HG02571 (cell line): ENCODE data around the gene DCST1.
A peak's percentile ranks its signal among the peaks of the same experiment; 100 is the strongest.

Experiments
- ATAC-seq: cut with Tn5 transposase; IDR thresholded peaks from one replicate; pipeline ENCODE4 v1.9.1; 2021; ENCODE audit warnings: mild to moderate bottlenecking, moderate library complexity; ENCODE audit not compliant: unreplicated experiment

Gene DCST1

GRCh38 chr1:155051342-155051776 lies 17.7 kb downstream of the DCST1 start:
- no peak for ATAC-seq

DNA sequence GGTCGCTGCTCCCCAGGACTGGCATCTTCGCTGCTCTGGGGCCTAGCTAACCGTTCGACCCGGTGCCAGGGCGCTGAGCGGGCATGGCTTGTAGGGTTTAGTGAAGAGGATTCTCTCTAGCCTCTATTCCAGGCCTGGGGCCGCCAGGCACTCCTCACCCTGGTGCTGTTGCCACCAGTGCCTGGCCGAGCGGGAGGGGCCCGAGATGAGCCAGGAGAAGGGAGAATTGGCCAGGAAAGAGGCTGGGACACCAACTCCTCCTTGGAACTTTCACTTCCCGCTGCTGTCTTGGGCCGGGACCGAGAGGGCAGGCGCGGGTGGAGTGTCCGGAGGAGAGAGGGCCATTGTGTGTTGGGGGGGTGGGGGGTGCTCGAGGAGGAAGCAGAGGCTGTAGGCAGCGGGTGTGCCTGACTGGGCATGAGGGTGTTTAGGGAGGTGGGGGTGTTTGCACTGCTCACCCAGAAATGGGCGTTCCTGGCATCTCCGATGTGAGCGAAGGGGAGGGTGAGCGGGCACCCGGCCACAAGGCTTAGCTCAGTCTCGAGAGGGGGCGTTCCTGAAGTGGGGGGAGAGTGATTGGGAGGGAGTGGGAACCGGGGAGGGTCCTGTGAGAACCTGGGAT lies 18.3 kb downstream of the DCST1 start:
- no peak for ATAC-seq

- ATAC-seq: no peak
These were observed 19.1 kb downstream of the DCST1 start for GRCh38 chr1:155052439-155053395.

- ATAC-seq: no peak
These were observed 20.0 kb downstream of the DCST1 start for GRCh38 chr1:155053531-155054105.

- ATAC-seq: no peak
These were observed 23.5 kb downstream of the DCST1 start for GRCh38 chr1:155057104-155057503.

DNA sequence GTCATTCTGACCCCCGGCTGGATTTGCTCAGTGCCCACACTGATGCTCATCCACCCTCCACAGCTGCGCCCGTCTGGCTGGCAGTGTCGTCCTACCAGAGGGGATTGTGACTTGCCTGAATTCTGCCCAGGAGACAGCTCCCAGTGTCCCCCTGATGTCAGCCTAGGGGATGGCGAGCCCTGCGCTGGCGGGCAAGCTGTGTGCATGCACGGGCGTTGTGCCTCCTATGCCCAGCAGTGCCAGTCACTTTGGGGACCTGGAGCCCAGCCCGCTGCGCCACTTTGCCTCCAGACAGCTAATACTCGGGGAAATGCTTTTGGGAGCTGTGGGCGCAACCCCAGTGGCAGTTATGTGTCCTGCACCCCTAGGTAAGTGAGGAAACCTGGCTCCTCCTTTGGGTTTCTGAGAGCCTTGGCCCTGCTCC lies 24.2 kb downstream of the DCST1 start:
- no peak for ATAC-seq

GRCh38 chr1:155060736-155061135 lies 27.1 kb downstream of the DCST1 start:
- ATAC-seq: no peak

DNA sequence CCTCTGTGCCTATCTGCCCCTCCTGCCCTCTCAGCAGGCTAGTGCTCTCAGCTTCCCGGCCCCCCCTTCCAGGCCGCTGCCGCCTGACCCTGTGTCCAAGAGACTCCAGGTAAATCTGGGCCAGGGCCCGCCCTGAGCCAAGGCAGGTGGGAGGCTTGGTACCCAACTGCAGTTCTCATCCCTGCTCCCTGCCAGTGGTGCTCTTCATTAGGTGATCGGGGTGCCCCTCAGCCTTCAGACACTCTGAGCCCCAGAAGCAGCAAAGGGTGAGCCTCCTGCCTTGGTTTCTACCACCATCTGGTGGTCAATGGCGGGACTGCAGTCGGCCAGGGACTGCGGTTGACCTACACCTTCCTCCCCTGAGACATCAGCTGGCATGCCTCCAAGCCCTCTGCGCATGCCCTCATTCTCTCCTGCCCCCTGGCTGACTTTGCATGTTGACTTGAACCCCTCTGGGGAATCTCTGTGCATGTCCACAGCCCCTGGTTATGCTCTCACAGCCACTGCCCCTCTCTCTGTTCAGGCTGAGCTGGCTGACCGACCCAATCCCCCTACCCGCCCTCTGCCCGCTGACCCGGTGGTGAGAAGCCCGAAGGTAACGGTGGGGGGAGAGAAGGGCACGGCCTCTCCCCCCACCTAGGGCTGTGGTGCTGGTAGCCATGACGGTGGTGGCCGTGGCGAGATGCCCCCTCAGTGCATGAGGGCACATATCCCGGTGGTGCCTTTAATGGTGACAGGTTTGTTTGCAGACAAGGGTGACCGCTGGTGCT lies 27.9 kb downstream of the DCST1 start:
- no peak for ATAC-seq

DNA sequence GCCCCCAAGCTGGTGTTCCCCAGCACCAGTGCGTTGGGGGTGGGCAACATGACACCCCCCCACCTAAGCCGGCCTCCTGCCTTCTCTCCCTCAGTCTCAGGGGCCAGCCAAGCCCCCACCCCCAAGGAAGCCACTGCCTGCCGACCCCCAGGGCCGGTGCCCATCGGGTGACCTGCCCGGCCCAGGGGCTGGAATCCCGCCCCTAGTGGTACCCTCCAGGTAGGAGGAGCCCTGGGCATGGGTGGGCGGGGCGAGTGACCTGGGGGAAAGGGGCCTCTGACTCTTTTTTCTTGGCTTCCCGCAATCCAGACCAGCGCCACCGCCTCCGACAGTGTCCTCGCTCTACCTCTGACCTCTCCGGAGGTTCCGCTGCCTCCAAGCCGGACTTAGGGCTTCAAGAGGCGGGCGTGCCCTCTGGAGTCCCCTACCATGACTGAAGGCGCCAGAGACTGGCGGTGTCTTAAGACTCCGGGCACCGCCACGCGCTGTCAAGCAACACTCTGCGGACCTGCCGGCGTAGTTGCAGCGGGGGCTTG lies 28.6 kb downstream of the DCST1 start:
- no peak for ATAC-seq

DNA sequence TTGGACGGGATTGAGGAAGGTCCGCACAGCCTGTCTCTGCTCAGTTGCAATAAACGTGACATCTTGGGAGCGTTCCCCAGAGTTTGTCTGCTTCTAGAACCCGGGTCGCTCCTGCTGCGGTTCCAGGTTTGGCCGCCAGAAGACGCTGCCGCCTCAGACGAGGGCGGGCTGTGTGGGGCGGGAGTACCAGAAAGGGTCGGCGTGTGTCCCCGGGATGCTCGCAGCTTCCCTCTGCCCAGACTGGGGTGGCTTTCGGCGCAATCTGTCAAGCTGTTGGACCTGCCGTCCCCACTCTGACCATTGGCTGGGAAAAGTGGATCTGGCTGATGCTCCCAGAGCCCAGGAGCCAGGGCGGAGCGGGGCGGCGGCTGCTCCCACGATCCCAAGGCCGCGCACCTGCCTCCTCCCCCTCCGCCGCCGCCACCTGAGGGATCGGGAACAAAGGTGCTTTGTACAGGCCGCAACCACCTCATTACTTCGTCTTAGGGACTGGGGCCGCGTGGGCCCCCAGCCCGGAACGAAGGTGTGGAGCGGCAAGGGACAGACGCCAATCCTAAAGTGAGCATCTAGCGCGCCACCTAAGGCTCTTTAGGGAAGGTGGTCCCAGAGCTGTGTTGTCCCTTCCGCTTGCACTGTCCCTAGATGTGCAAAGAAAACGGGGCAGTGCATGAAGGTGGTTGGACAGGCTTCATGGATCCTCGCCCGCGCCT lies 29.2 kb downstream of the DCST1 start:
- ATAC-seq: no peak

DNA sequence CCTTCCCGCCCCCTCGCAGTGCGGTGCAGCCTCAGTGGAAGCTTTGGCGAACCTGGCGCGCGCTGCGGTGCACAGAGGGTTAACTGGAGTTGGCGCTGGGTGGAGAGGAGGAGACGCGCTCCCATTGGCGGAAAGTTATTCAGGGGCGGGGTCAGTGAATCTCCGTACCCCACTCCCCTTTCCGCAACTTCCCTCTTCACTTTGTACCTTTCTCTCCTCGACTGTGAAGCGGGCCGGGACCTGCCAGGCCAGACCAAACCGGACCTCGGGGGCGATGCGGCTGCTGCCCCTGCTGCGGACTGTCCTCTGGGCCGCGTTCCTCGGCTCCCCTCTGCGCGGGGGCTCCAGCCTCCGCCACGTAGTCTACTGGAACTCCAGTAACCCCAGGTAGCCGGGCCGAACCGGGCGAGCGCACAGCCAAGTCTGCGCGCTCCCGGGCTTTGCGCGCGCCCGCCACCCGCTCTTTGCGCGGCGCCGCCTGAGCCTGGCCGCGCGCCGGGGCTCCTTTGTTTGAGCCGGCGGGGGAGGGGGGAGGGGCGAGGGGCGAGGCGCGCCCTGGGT lies 30.0 kb downstream of the DCST1 start, which contains the start of gene EFNA4:
EFNA4 (plus strand) TSS at position 191 of the 561 bp plus-strand sequence; CDS start at position 275, 84 bp downstream.
- ATAC-seq: peak; percentile 62

- no peak for ATAC-seq
These were observed 30.6 kb downstream of the DCST1 start for GRCh38 chr1:155064111-155064831.

- no peak for ATAC-seq
These were observed 31.3 kb downstream of the DCST1 start for GRCh38 chr1:155064832-155065429.

DNA sequence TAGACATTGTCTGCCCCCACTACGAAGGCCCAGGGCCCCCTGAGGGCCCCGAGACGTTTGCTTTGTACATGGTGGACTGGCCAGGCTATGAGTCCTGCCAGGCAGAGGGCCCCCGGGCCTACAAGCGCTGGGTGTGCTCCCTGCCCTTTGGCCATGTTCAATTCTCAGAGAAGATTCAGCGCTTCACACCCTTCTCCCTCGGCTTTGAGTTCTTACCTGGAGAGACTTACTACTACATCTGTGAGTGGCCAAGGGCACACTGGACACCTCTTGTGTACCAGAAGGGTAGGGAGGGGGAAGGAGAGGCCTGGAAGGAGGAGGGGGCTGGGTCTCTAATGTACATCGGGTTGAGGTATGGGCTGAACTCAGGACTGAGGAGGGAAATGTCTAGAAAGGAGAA lies 33.2 kb downstream of the DCST1 start:
- no peak for ATAC-seq

DNA sequence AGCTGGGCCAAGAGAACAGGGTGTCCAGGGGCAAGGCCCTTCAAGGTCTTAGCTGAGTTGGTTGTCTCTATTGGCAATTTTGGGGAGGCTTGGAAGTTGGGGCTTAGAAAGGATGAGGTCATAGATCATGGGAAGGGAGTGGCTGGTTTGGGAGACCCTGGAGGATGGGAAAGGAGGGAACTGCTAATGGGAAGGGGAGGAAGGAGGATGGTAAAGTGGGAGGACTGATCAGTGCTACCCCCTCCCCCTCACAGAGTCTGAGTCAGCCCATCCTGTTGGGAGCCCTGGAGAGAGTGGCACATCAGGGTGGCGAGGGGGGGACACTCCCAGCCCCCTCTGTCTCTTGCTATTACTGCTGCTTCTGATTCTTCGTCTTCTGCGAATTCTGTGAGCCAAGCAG lies 35.0 kb downstream of the DCST1 start:
- ATAC-seq: no peak

DNA sequence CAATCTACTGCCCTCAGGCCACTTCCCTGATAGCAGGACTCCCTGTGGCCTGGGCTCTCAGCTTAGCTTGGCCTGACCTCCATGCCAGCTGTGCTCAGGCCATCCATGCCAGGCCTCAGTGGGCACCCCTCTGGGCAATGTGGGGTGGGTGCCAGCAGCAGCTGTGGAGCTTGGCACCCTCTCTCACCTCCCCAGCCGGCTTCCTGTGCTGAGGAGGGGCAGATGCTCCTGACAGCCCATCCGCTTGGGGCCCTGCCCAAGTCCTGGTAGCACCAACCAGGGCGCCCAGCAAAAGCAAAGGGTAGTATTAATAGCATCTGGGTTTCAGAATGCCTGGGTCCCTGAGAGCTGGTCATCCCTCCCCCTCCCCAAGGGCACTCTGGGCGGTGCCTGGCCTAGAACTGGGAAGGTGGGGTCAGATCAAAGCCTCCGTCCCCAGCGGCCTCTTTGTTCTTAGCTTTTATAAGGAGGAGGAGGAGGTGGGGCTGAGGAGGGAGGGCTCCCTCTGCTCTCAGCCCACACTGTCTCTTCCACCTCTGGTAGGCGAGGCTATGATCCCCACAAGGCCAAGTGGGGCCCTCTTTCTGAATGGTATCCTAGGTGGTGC lies 36.0 kb downstream of the DCST1 start:
- no peak for ATAC-seq

- no peak for ATAC-seq
These were observed 36.6 kb downstream of the DCST1 start for GRCh38 chr1:155070158-155070621.
